Mesendoderm (in vitro differentiated cells): ENCODE data around the gene SHPK.

Source experiments
- DNase-seq: peaks from one replicate; pipeline ENCODE4 v3.0.0; 2013
- H2AK5ac ChIP-seq: 2 replicates; pipeline ENCODE4 v1.6.1; 2013; ENCODE audit warnings: low read length, inconsistent platforms
- H2BK120ac ChIP-seq: 2 replicates; pipeline ENCODE4 v1.6.1; 2013; ENCODE audit warnings: low read depth, mild to moderate bottlenecking, low read length, moderate library complexity, mixed read lengths
- H2BK15ac ChIP-seq: replicated peaks from 2 replicates; pipeline ENCODE4 v1.6.1; 2013; ENCODE audit warnings: low read depth, mild to moderate bottlenecking, moderate library complexity
- H2BK5ac ChIP-seq: 2 replicates; pipeline ENCODE4 v1.6.1; 2013; ENCODE audit warnings: low read length, inconsistent platforms
- H3K18ac ChIP-seq: 2 replicates; pipeline ENCODE4 v1.6.1; 2013; ENCODE audit warnings: mild to moderate bottlenecking, low read length, mixed read lengths
- H3K23ac ChIP-seq: one replicate; pipeline ENCODE4 v1.6.1; 2013; ENCODE audit warnings: low read length
- H3K27ac ChIP-seq: 2 replicates; pipeline ENCODE4 v1.5.1; 2013; ENCODE audit warnings: low read depth, mild to moderate bottlenecking, inconsistent platforms, low read length, moderate library complexity
- H3K27me3 ChIP-seq: 2 replicates; pipeline ENCODE4 v1.6.1; 2013; ENCODE audit warnings: low read length, control low read depth, mild to moderate bottlenecking, inconsistent platforms; ENCODE audit not compliant: insufficient read depth, poor library complexity
- H3K36me3 ChIP-seq: 2 replicates; pipeline ENCODE4 v1.6.1; 2013; ENCODE audit warnings: low read length, inconsistent platforms; ENCODE audit not compliant: control insufficient read depth, insufficient read depth
- H3K4ac ChIP-seq: one replicate; pipeline ENCODE4 v1.6.1; 2013; ENCODE audit warnings: low read depth, mild to moderate bottlenecking, low read length, moderate library complexity
- H3K4me1 ChIP-seq: 2 replicates; pipeline ENCODE4 v1.6.1; 2013; ENCODE audit warnings: low read depth, low read length, inconsistent platforms; ENCODE audit not compliant: control insufficient read depth
- H3K4me2 ChIP-seq: 2 replicates; pipeline ENCODE4 v1.6.1; 2013; ENCODE audit warnings: low read length
- H3K4me3 ChIP-seq: 2 replicates; pipeline ENCODE4 v1.5.1; 2013; ENCODE audit warnings: mild to moderate bottlenecking, low read length
- H3K56ac ChIP-seq: one replicate; pipeline ENCODE4 v1.6.1; 2013; ENCODE audit warnings: low read length
- H3K79me1 ChIP-seq: 2 replicates; pipeline ENCODE4 v1.6.1; 2013; ENCODE audit warnings: low read length, inconsistent platforms
- H3K79me2 ChIP-seq: 2 replicates; pipeline ENCODE4 v1.6.1; 2013; ENCODE audit warnings: mild to moderate bottlenecking, low read length; ENCODE audit not compliant: control insufficient read depth, insufficient read depth
- H3K9ac ChIP-seq: 2 replicates; pipeline ENCODE4 v1.6.1; 2013; ENCODE audit warnings: low read length, inconsistent platforms
- H4K5ac ChIP-seq: one replicate; pipeline ENCODE4 v1.6.1; 2013; ENCODE audit warnings: low read length
- H4K8ac ChIP-seq: one replicate; pipeline ENCODE4 v1.6.1; 2013; ENCODE audit warnings: low read depth, mild to moderate bottlenecking, control low read depth, low read length, moderate library complexity
- WGBS: extraction: QIAGEN DNeasy Blood & Tissue Kit; methylation state at CpG from one replicate; pipeline ENCODE4 v1.1.7; 2013; ENCODE audit warnings: low lambda C conversion rate, missing lambda C conversion rate; ENCODE audit not compliant: insufficient coverage; ENCODE audit errors: extremely low coverage; 5-methylcytosine and 5-hydroxymethylcytosine counted together

The SHPK gene

GRCh38 chr17:3641717-3642486 is 5.9 kb upstream of the SHPK start:
- Histone ChIP-seq H3K4ac (no peak overlapping the region), H3K27me3 (no peaks in the 10 kb centered on the region), H3K4me1 (no peaks in the 10 kb centered on the region), H4K8ac (no peak overlapping the region), H3K56ac (no peak overlapping the region), H2BK15ac (no peak overlapping the region), H2BK5ac (no peak overlapping the region), H3K27ac (no peak overlapping the region), H3K36me3 (peaks cover 2% of the 10 kb centered on the region), H3K18ac (no peak overlapping the region), H2BK120ac (no peak overlapping the region), H3K79me2 (no peaks in the 10 kb centered on the region), H2AK5ac (no peak overlapping the region), H3K9ac (no peak overlapping the region), H3K79me1 (no peaks in the 10 kb centered on the region), H3K23ac (no peak overlapping the region), H4K5ac (no peak overlapping the region), H3K4me3 (no peak overlapping the region), H3K4me2 (no peak overlapping the region)
- peak; percentile 63 for DNase-seq
- no CpG with 5 or more reads among the region's 19 CpGs for WGBS

GRCh38 chr17:3641014-3641413 is 5.0 kb upstream of the SHPK start:
- Histone ChIP-seq H3K36me3 (peaks cover 2% of the 10 kb centered on the region), H3K56ac (no peak overlapping the region), H3K27me3 (no peaks in the 10 kb centered on the region), H3K79me1 (no peaks in the 10 kb centered on the region), H3K4ac (no peak overlapping the region), H3K18ac (no peak overlapping the region), H2AK5ac (no peak overlapping the region), H3K4me2 (no peak overlapping the region), H3K27ac (no peak overlapping the region), H4K5ac (no peak overlapping the region), H3K79me2 (no peaks in the 10 kb centered on the region), H3K9ac (no peak overlapping the region), H2BK5ac (no peak overlapping the region), H3K4me1 (no peaks in the 10 kb centered on the region), H3K23ac (no peak overlapping the region), H2BK120ac (no peak overlapping the region), H3K4me3 (no peak overlapping the region), H4K8ac (no peak overlapping the region), H2BK15ac (no peak overlapping the region)
- WGBS = no CpG with 5 or more reads among the region's 3 CpGs
- peak; percentile 26 for DNase-seq

- H3K79me2 ChIP-seq = no peaks in the 10 kb centered on the region
- no peaks in the 10 kb centered on the region for H3K4me1 ChIP-seq
- H3K4me3 ChIP-seq = no peak overlapping the region
- H3K4ac ChIP-seq = no peak overlapping the region
- peaks cover 2% of the 10 kb centered on the region for H3K36me3 ChIP-seq
- no peak overlapping the region for H2BK5ac ChIP-seq
- H2AK5ac ChIP-seq = no peak overlapping the region
- no peak overlapping the region for H4K8ac ChIP-seq
- H3K18ac ChIP-seq = no peak overlapping the region
- H3K9ac ChIP-seq = no peak overlapping the region
- H3K79me1 ChIP-seq = no peaks in the 10 kb centered on the region
- H2BK15ac ChIP-seq = no peak overlapping the region
- peak; percentile 56 for DNase-seq
- H3K27me3 ChIP-seq = no peaks in the 10 kb centered on the region
- no peak overlapping the region for H3K23ac ChIP-seq
- no peak overlapping the region for H3K27ac ChIP-seq
- H3K56ac ChIP-seq = no peak overlapping the region
- H3K4me2 ChIP-seq = no peak overlapping the region
- WGBS = no CpG with 5 or more reads among the region's 7 CpGs
- no peak overlapping the region for H2BK120ac ChIP-seq
- H4K5ac ChIP-seq = no peak overlapping the region
Observed at GRCh38 chr17:3639981-3640596, 4.0 kb upstream of the SHPK start.

- Histone ChIP-seq H3K4me1 (no peaks in the 10 kb centered on the region), H3K79me2 (peaks cover 2% of the 10 kb centered on the region), H3K27me3 (no peaks in the 10 kb centered on the region), H2BK15ac (no peak overlapping the region), H3K18ac (no peak overlapping the region), H3K23ac (peak overlapping the region; percentile 35), H3K79me1 (peaks cover 4% of the 10 kb centered on the region), H4K5ac (no peak overlapping the region), H4K8ac (no peak overlapping the region), H2BK5ac (no peak overlapping the region), H3K4ac (no peak overlapping the region), H2BK120ac (no peak overlapping the region), H3K4me2 (peak overlapping the region; percentile 80), H3K9ac (peak overlapping the region; percentile 54), H2AK5ac (no peak overlapping the region), H3K36me3 (peaks cover 2% of the 10 kb centered on the region), H3K4me3 (peak overlapping the region; percentile 31), H3K56ac (peak overlapping the region; percentile 80), H3K27ac (peak overlapping the region; percentile 96)
- peak; percentile 29 for DNase-seq
- WGBS = no CpG with 5 or more reads among the region's 31 CpGs
Observed at GRCh38 chr17:3636908-3637373, 891 bp upstream of the SHPK start.

DNA sequence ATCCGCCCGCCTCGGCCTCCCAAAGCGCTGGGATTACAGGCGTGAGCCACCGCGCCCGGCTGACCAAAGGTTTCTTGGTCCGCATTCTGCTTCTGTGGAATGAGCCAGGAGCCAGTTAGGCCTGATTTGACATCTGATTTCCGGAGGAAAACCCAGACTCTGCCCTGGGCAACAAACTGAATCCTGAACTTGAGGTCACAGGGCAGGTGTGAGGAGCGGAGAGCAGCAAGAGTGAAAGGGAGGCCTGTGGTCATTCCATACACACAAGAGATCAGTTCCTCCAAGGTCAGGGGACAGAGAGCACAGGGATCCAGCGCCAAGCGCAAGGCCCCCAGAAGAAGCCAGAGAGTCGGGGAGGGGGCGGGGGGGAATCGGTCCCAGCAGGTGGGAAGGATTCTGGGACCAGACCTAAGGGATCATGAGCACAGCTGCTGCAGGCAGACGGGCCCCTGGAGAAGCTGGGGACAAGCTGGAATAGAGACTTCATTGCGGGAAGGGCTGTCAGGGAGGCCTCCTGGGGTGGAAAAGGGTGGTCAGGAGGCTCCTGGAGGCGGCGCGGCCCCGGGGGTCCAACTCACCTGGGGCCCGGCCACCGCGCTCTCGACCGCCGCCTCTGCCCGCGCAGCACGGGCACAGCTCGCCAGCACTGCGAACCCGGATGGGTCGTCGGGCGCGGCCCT is 436 bp downstream of the SHPK start:
- no peak overlapping the region for H3K23ac ChIP-seq
- no peak overlapping the region for H2BK15ac ChIP-seq
- DNase-seq = peak; percentile 53
- H4K5ac ChIP-seq = no peak overlapping the region
- H4K8ac ChIP-seq = no peak overlapping the region
- peak overlapping the region; percentile 95 for H3K9ac ChIP-seq
- peak overlapping the region; percentile 36 for H3K27ac ChIP-seq
- H3K56ac ChIP-seq = peak overlapping the region; percentile 97
- WGBS = no CpG with 5 or more reads among the region's 38 CpGs
- no peak overlapping the region for H2AK5ac ChIP-seq
- peak overlapping the region; percentile 43 for H3K4me2 ChIP-seq
- no peaks in the 10 kb centered on the region for H3K27me3 ChIP-seq
- H3K79me1 ChIP-seq = peaks cover 4% of the 10 kb centered on the region
- H3K79me2 ChIP-seq = peaks cover 2% of the 10 kb centered on the region
- peak overlapping the region; percentile 93 for H3K4me3 ChIP-seq
- H3K18ac ChIP-seq = peak overlapping the region; percentile 44
- no peaks in the 10 kb centered on the region for H3K4me1 ChIP-seq
- no peak overlapping the region for H2BK120ac ChIP-seq
- H3K4ac ChIP-seq = peak overlapping the region; percentile 0
- H2BK5ac ChIP-seq = no peak overlapping the region
- H3K36me3 ChIP-seq = peaks cover 2% of the 10 kb centered on the region
